VCaP (cell line): ENCODE measurements around the gene TULP1.
"Not testable (repeated sequence)": the region's sequence is repeated elsewhere in the genome, so short reads cannot be mapped to it uniquely, and the experiment has no call there.

Source experiments
- H3K27ac ChIP-seq: fragments of 450-650 bp; 2 replicates; pipeline ENCODE4 v1.5.1; 2017
- CTCF ChIP-seq: fragments of 450-650 bp; conservative IDR thresholded peaks from 2 replicates; pipeline ENCODE4 v1.5.1; 2017; ENCODE audit warnings: mild to moderate bottlenecking, moderate library complexity

The TULP1 gene

GRCh38 chr6:35519313-35520015 is 6.8 kb upstream of the TULP1 start:
- H3K27ac ChIP-seq = no peak overlapping the region
- no peak for TF ChIP-seq CTCF

GRCh38 chr6:35518566-35519312 is 6.0 kb upstream of the TULP1 start:
- TF ChIP-seq CTCF = no peak
- no peak overlapping the region for H3K27ac ChIP-seq

GRCh38 chr6:35517978-35518377 is 5.3 kb upstream of the TULP1 start:
- H3K27ac ChIP-seq = not testable (repeated sequence)

GRCh38 chr6:35516712-35517111 is 4.0 kb upstream of the TULP1 start:
- TF ChIP-seq CTCF = no peak
- no peak overlapping the region for H3K27ac ChIP-seq

GRCh38 chr6:35515939-35516338 is 3.2 kb upstream of the TULP1 start:
- not testable (repeated sequence) for H3K27ac ChIP-seq

GRCh38 chr6:35514587-35514986 is 1.9 kb upstream of the TULP1 start:
- no peak overlapping the region for H3K27ac ChIP-seq
- no peak for TF ChIP-seq CTCF

DNA sequence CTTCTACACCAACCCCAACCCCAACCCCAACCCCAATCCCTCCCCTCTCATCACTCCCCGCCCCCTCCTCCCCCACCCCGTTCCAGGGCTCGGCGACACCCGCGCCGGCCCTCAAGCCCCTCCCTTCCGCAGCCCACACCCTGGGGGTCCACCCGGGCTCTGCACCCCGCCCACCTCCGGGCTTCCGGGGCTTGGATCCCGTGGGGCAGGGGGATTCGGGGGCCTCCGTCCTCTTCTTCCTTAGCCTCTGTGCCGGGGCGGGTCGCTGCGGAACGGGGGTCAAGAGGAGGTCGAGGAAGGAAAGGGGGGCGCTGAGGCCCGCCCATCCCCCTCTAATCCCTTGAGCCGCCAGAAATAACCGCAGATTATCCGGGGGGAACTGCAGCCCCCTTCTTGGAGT is 690 bp downstream of the TULP1 start:
- TF ChIP-seq CTCF = no peak
- H3K27ac ChIP-seq = no peak overlapping the region

DNA sequence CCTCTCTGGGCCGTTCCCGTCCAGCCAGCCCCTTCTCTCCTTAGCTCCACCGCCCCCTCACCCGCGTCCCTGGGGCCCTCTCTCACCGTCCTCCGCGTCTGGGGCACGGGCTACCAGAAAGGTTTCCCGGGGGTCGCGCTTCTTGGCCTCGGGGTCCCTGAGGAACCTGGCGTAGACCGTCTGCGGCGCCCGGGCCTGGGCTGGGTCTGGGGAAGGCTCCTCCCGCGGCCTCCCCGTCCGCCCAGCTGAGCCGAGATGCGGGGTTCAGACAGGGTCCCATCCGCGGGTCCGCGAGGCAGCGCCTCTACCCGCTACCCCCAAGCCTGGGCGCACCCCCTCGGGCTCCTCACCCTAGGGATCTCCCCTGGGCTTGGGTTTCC is 1.1 kb downstream of the TULP1 start:
- no peak for TF ChIP-seq CTCF
- no peak overlapping the region for H3K27ac ChIP-seq
